HG02840 (cell line): Measurements from ENCODE around the gene PPTC7.
"Not testable (repeated sequence)": the region's sequence is repeated elsewhere in the genome, so short reads cannot be mapped to it uniquely, and the experiment has no call there.

ENCODE experiments used
- ATAC-seq: cut with Tn5 transposase; IDR thresholded peaks from one replicate; pipeline ENCODE4 v1.9.1; 2021; ENCODE audit warnings: mild to moderate bottlenecking, moderate library complexity, moderate number of reproducible peaks; ENCODE audit not compliant: unreplicated experiment, low FRiP score

PPTC7 gene

GRCh38 chr12:110562386-110562785, 20.7 kb downstream of the PPTC7 start:
- not testable (repeated sequence) for ATAC-seq

- no peak for ATAC-seq
These were observed 21.5 kb downstream of the PPTC7 start for GRCh38 chr12:110561471-110562201.

- no peak for ATAC-seq
These were observed 22.2 kb downstream of the PPTC7 start for GRCh38 chr12:110560946-110561345.

GRCh38 chr12:110560048-110560447, 23.1 kb downstream of the PPTC7 start:
- ATAC-seq: no peak

GRCh38 chr12:110558945-110559344, 24.2 kb downstream of the PPTC7 start:
- not testable (repeated sequence) for ATAC-seq

GRCh38 chr12:110557300-110557699, 25.8 kb downstream of the PPTC7 start:
- ATAC-seq: no peak

GRCh38 chr12:110556705-110557104, 26.4 kb downstream of the PPTC7 start:
- no peak for ATAC-seq

GRCh38 chr12:110555577-110556406, 27.3 kb downstream of the PPTC7 start:
- ATAC-seq: no peak

GRCh38 chr12:110554184-110554583, 28.9 kb downstream of the PPTC7 start:
- ATAC-seq: no peak

GRCh38 chr12:110550981-110551380, 32.1 kb downstream of the PPTC7 start:
- no peak for ATAC-seq

GRCh38 chr12:110549716-110550115, 33.4 kb downstream of the PPTC7 start:
- ATAC-seq: no peak

- ATAC-seq: no peak
These were observed 34.4 kb downstream of the PPTC7 start for GRCh38 chr12:110548678-110549077.

GRCh38 chr12:110547090-110547489, 36.0 kb downstream of the PPTC7 start:
- no peak for ATAC-seq

GRCh38 chr12:110546339-110546738, 36.8 kb downstream of the PPTC7 start:
- ATAC-seq: no peak

GRCh38 chr12:110545812-110546211, 37.3 kb downstream of the PPTC7 start:
- no peak for ATAC-seq

GRCh38 chr12:110545259-110545658, 37.9 kb downstream of the PPTC7 start:
- ATAC-seq: not testable (repeated sequence)

- no peak for ATAC-seq
These were observed 39.2 kb downstream of the PPTC7 start for GRCh38 chr12:110543965-110544364.

GRCh38 chr12:110543252-110543959, 39.7 kb downstream of the PPTC7 start:
- ATAC-seq: no peak

GRCh38 chr12:110540048-110540447, 43.1 kb downstream of the PPTC7 start:
- no peak for ATAC-seq

GRCh38 chr12:110538869-110539622, 44.1 kb downstream of the PPTC7 start:
- no peak for ATAC-seq
